C1 segment of cervical spinal cord (tissue), 14 donors: Measurements from ENCODE around the gene ZDHHC24.

Source experiments
- DNase-seq, 14 donors: peaks; one replicate each; lab custom pipeline; 2025; lab: John Stamatoyannopoulos, UW

Gene ZDHHC24

GRCh38 chr11:66473608-66474515, 72.0 kb downstream of the ZDHHC24 start:
- DNase-seq = no peak

- DNase-seq = no peak
These were observed 72.7 kb downstream of the ZDHHC24 start for GRCh38 chr11:66473167-66473566.

GRCh38 chr11:66472054-66472453, 73.8 kb downstream of the ZDHHC24 start:
- DNase-seq = no peak

GRCh38 chr11:66471142-66471541, 74.7 kb downstream of the ZDHHC24 start:
- no peak for DNase-seq
